VCaP (cell line): ENCODE results near the gene PDE4D.

ENCODE experiments used
- H3K27ac ChIP-seq: fragments of 450-650 bp; 2 replicates; pipeline ENCODE4 v1.5.1; 2017
- TF ChIP-seq, protein P1 (sequence below): fragments of 450-650 bp; conservative IDR thresholded peaks from 2 replicates; pipeline ENCODE4 v1.5.1; 2017; ENCODE audit warnings: mild to moderate bottlenecking, moderate library complexity

Gene PDE4D

DNA sequence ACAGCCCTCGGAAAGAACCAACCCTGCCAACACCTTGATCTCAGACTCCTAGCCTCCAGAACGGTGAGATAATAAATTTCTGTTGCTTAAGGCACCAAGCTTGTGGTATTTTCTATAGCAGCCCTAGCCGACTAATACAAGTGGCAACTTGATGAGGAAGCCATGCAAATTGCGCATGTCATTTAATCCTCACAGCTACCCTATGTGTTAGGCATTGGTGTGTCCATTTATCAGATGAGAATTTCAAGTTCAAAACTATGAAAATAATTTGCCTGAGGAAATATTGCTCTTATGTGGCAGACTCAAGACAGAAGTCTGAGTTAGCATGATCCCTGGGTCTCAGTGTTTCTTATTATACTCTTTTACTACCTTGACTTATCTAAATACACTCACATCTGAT lies 264.0 kb downstream of the PDE4D start:
- no peak overlapping the region for H3K27ac ChIP-seq
- TF ChIP-seq, protein P1, sequence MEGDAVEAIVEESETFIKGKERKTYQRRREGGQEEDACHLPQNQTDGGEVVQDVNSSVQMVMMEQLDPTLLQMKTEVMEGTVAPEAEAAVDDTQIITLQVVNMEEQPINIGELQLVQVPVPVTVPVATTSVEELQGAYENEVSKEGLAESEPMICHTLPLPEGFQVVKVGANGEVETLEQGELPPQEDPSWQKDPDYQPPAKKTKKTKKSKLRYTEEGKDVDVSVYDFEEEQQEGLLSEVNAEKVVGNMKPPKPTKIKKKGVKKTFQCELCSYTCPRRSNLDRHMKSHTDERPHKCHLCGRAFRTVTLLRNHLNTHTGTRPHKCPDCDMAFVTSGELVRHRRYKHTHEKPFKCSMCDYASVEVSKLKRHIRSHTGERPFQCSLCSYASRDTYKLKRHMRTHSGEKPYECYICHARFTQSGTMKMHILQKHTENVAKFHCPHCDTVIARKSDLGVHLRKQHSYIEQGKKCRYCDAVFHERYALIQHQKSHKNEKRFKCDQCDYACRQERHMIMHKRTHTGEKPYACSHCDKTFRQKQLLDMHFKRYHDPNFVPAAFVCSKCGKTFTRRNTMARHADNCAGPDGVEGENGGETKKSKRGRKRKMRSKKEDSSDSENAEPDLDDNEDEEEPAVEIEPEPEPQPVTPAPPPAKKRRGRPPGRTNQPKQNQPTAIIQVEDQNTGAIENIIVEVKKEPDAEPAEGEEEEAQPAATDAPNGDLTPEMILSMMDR, result no peak

DNA sequence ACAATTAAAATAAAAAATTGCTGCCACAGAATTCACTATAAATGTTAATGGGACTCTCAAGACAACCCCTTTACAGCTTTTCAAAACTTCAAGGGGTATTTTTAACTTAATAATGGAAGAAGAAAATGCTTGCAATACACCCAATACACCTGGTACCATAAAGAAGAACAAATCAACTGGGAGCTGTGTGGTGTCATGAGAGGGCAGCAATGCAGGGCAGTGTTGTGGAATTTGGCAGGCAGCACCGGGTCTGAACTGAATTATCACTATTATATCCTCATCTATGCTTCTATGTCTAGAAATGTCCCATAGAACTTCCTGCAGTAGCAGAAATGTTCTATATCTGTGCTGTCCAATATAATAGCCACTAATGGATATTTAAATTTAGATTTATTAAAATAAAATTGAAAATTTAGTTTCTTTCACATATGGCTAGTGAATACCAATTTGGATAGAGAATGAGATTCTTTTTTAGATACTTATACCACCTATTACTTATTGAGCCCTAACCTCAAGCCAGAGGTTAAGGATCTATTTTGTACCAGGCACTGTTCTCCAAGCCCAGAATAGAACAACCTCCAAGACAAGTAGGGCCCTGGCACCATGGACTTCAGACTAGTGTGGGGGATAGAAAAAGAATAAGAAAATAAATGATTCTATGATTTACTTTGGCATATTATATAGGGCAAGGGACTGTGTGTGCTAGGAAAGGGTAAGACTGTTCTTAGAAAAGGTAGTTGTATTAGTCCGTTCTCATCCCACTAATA lies 265.3 kb downstream of the PDE4D start:
- TF ChIP-seq, protein P1, result no peak
- H3K27ac ChIP-seq, result no peak overlapping the region

DNA sequence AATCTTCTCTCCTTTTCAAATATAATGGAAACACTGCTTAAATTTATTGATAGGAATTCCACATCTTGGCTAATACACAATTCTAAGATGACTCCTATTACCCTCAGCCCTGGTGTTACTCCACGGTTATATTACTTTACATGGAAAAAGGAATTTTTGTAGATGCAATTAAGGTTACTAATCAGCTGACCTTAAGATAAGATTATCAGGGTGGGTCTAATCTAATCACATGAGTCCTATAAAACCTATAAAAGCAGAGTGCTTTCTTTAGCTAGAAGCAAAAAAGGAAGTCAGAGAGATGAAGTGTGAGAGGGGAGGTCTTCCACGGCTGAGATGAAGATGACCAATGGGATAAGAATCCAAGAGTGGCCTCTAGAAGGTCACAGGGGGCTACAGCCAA lies 268.6 kb downstream of the PDE4D start:
- TF ChIP-seq, protein P1, result no peak

DNA sequence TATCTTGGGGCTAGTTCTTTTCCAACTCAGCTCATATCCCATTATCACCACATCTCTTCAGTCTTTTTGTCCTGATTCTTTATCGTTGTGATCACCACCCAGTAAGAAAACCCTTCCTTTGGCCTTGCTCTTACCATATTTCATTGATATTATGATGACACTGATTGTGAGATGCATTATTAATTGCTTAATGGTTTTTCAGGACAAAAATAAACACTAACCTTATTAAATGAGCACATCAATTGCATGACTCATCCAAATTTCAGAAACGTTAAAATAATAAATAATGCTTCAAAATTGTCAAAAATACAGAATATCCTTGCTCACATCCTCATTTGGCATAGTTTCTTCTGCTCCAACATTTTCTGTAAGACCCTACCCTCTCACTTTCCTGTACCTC lies 270.7 kb downstream of the PDE4D start:
- TF ChIP-seq, protein P1, result no peak
- H3K27ac ChIP-seq, result no peak overlapping the region

More for the DNA sequence above, 268.6 kb downstream of the PDE4D start:
- no peak overlapping the region for H3K27ac ChIP-seq

DNA sequence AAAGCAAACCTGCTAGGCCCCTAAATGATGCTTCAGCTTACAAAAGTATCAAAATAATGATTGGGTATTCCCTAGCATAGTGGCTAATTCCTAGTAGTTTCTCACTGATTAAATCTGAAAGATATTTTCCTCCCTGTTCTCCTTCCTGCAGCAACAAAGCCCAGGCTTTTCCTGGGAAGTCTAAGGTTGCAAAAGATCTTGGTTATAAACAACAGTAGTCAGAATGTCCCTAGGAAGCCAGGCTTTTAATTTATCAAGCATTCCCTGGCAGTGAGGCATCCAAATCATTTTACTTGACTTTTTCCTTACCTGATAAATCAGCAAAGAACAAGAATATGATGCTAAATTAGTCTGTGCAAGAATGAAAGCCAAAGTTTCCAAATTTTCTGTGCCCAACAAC lies 272.0 kb downstream of the PDE4D start:
- TF ChIP-seq, protein P1, result no peak
- no peak overlapping the region for H3K27ac ChIP-seq

DNA sequence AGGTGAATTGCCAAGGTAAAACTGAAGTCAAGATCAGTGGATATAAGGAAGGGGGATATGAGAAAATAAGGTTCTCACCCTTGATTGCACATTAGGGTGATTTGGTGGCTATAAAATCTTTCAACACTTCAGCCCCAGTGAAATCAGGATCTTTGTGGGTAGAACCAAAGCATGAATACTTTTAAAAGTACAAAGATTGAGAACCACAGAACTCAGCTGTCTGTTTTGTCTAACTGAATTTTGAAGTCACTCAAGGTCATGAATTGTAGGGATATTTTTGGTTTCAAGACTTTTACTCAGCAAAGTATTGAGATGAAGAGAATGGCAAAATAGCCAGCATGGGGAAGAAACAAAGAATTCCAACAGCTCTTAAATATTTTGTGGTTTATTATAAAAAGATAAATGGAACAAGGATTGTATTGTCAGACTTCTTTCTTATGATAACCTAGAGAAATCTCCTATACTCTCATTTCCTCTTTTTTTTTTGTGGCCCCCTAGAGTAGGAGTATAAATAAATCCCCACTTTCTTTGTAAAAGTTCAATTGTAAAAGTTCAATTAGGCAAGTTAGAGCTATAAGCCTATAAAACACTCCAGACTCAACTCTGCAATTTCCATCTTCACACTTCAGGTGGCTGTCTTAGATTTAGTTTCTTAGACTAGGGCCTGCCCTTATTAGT lies 272.9 kb downstream of the PDE4D start:
- H3K27ac ChIP-seq, result no peak overlapping the region
- TF ChIP-seq, protein P1, result no peak

DNA sequence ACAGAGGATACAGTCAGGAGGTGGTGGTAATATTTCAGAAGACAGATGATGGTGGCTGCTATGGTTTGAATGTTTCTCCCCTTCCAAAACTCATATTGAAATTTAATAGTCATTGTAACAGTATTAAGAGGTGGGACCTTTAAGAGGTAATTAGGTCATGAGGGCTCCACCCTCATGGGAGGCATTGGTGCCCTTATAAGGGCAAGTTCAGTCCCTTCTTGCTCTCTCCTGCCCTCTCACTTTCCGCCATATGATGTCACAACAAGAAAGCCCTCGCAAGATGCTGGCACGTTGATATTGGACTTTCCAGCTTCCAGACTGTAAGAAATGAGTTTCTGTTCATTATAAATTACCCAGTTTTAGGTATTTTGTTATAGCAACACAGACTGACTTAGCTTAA lies 274.9 kb downstream of the PDE4D start:
- TF ChIP-seq, protein P1, result no peak
- no peak overlapping the region for H3K27ac ChIP-seq
